HEK293 (cell line): ENCODE results near the gene CCM2.

Source experiments
- CTCF ChIA-PET: fragments of 350-600 bp; formaldehyde crosslinking; extraction: SDS; loops from one replicate; lab custom pipeline; 2021; ENCODE audit warnings: antibody characterized with exemption; lab: Yijun Ruan, JAX
- POLR2A ChIA-PET: fragments of 300-600 bp; formaldehyde crosslinking; extraction: SDS; loops from one replicate; lab custom pipeline; 2020; ENCODE audit warnings: antibody characterized with exemption, inconsistent platforms; lab: Yijun Ruan, JAX
- H3K27ac ChIP-seq: fragments of 200-500 bp; sonication (Bioruptor generic); 2 replicates; pipeline ENCODE4 v1.5.1; 2014; ENCODE audit warnings: low read depth, low read length, control low read depth, inconsistent platforms; ENCODE audit errors: extremely low read depth
- H3K36me3 ChIP-seq, 2 experiments: fragments of 200-500 bp in 1 of 2; sonication (Bioruptor generic) in 1 of 2; 1 replicate in 1 of 2; 2 replicates in 1 of 2; pipeline ENCODE4 v1.5.1; 2014 to 2017; ENCODE audit warnings: inconsistent platforms in 2 of 2, low read length in 2 of 2; ENCODE audit not compliant: control insufficient read depth in 2 of 2, insufficient read depth in 1 of 2
- H3K4me1 ChIP-seq: fragments of 200-500 bp; sonication (Bioruptor generic); 2 replicates; pipeline ENCODE4 v1.5.1; 2014; ENCODE audit warnings: mild to moderate bottlenecking, low read length, inconsistent platforms; ENCODE audit not compliant: control insufficient read depth, insufficient read depth
- H3K4me3 ChIP-seq: 2 replicates; pipeline ENCODE4 v1.5.1; 2011; ENCODE audit warnings: low read depth, mild to moderate bottlenecking, control low read depth, low read length, moderate library complexity
- H3K9me3 ChIP-seq: fragments of 200-500 bp; sonication (Bioruptor generic); 2 replicates; pipeline ENCODE4 v1.5.1; 2014; ENCODE audit warnings: low read depth, low read length, inconsistent platforms; ENCODE audit not compliant: control insufficient read depth, insufficient read depth
- BCL11A ChIP-seq: fragments of 450-650 bp; formaldehyde crosslinking; IDR thresholded peaks from 2 replicates; pipeline ENCODE4 v1.5.1; 2016; ENCODE audit warnings: low read depth, missing biosample characterization, missing genetic modification characterization
- GFI1B ChIP-seq: fragments of 450-650 bp; formaldehyde crosslinking; IDR thresholded peaks from 2 replicates; pipeline ENCODE4 v1.5.1; 2016; ENCODE audit warnings: missing biosample characterization, missing genetic modification characterization
- INSM2 ChIP-seq: fragments of 450-650 bp; formaldehyde crosslinking; IDR thresholded peaks from 2 replicates; pipeline ENCODE4 v1.5.1; 2016; ENCODE audit warnings: missing biosample characterization, missing genetic modification characterization
- KLF9 ChIP-seq: fragments of 450-650 bp; formaldehyde crosslinking; IDR thresholded peaks from 2 replicates; pipeline ENCODE4 v1.5.1; 2016; ENCODE audit warnings: missing biosample characterization, missing genetic modification characterization, low read depth
- MZF1 ChIP-seq: fragments of 450-650 bp; formaldehyde crosslinking; IDR thresholded peaks from 2 replicates; pipeline ENCODE4 v1.5.1; 2017; ENCODE audit warnings: missing biosample characterization, missing genetic modification characterization, borderline replicate concordance
- PRDM1 ChIP-seq: fragments of 450-650 bp; formaldehyde crosslinking; IDR thresholded peaks from 2 replicates; pipeline ENCODE4; 2016; ENCODE audit warnings: missing biosample characterization, missing genetic modification characterization
- ZBTB21 ChIP-seq: fragments of 450-650 bp; formaldehyde crosslinking; IDR thresholded peaks from 2 replicates; pipeline ENCODE4 v1.5.1; 2017; ENCODE audit warnings: missing biosample characterization, missing genetic modification characterization
- ZNF133 ChIP-seq: fragments of 450-650 bp; formaldehyde crosslinking; IDR thresholded peaks from 2 replicates; pipeline ENCODE4 v1.5.1; 2016; ENCODE audit warnings: missing biosample characterization, missing genetic modification characterization
- ZNF157 ChIP-seq: fragments of 450-650 bp; formaldehyde crosslinking; IDR thresholded peaks from 2 replicates; pipeline ENCODE4 v1.5.1; 2016; ENCODE audit warnings: missing biosample characterization, missing genetic modification characterization
- ZNF169 ChIP-seq: fragments of 450-650 bp; formaldehyde crosslinking; IDR thresholded peaks from 2 replicates; pipeline ENCODE4 v1.5.1; 2016; ENCODE audit warnings: missing biosample characterization, missing genetic modification characterization
- ZNF24 ChIP-seq: fragments of 450-650 bp; formaldehyde crosslinking; IDR thresholded peaks from 2 replicates; pipeline ENCODE4 v1.5.1; 2016; ENCODE audit warnings: missing biosample characterization, missing genetic modification characterization
- ZNF248 ChIP-seq: fragments of 450-650 bp; formaldehyde crosslinking; IDR thresholded peaks from 2 replicates; pipeline ENCODE4 v1.5.1; 2017; ENCODE audit warnings: missing biosample characterization, missing genetic modification characterization
- ZNF558 ChIP-seq: fragments of 450-650 bp; formaldehyde crosslinking; IDR thresholded peaks from 2 replicates; pipeline ENCODE4 v1.5.1; 2016; ENCODE audit warnings: missing biosample characterization, missing genetic modification characterization
- ZNF654 ChIP-seq: fragments of 450-650 bp; formaldehyde crosslinking; IDR thresholded peaks from 2 replicates; pipeline ENCODE4 v1.5.1; 2016; ENCODE audit warnings: low read depth, missing biosample characterization, missing genetic modification characterization
- ZNF670 ChIP-seq: fragments of 450-650 bp; formaldehyde crosslinking; IDR thresholded peaks from 2 replicates; pipeline ENCODE4 v1.5.1; 2016; ENCODE audit warnings: missing biosample characterization, missing genetic modification characterization, low read depth
- ZNF692 ChIP-seq: fragments of 450-650 bp; formaldehyde crosslinking; IDR thresholded peaks from 2 replicates; pipeline ENCODE4 v1.5.1; 2016; ENCODE audit warnings: missing biosample characterization, missing genetic modification characterization

The CCM2 gene

DNA sequence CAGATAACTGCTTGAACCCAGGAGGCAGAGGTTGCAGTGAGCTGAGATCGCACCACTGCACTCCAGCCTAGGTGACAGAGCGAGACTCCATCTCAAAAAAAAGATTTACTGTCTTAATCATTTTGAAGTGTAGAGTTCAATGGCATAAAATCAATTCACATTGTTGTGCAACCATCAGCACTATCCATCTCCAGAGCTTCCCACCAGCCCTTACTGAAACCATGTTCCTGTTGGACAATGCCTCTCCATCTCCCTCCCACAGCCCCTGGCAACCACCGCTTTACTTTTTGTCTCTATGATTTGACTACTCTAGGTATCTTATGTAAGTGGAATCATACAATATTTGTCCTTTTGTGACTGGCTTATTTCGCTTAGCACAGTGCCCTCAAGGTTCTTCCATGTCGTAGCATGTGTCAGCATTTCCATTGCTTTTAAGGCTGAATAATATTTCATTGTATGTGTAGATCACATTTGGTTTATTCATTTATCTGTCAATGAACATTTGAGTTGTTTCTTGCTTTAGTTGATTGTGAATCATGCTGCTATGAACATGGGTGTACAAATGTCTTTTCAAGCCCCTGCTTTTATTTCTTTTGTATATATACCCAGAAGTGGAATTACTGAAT is 55.7 kb downstream of the CCM2 start:
- Histone ChIP-seq H3K36me3 (peaks cover 0 to 3% of the 10 kb centered on the region in 2 experiments; a peak in 1 of 3 replicates), H3K27ac (no peak overlapping the region), H3K9me3 (no peaks in the 10 kb centered on the region)
- CTCF ChIA-PET = no interaction called here
- TF ChIP-seq KLF9 (tag by site-specific recombination) (no peak), MZF1 (tag by site-specific recombination) (no peak), ZNF558 (tag by site-specific recombination) (no peak), BCL11A (tag by site-specific recombination) (no peak), GFI1B (no peak), ZNF670 (tag by site-specific recombination) (no peak), ZNF157 (tag by site-specific recombination) (no peak)
- TF ChIP-seq, all 188 proteins: peak for 0
- POLR2A ChIA-PET = no interaction called here
- Histone ChIP-seq H3K4me1 (no peaks in the 10 kb centered on the region), H3K4me3 (no peak overlapping the region)

DNA sequence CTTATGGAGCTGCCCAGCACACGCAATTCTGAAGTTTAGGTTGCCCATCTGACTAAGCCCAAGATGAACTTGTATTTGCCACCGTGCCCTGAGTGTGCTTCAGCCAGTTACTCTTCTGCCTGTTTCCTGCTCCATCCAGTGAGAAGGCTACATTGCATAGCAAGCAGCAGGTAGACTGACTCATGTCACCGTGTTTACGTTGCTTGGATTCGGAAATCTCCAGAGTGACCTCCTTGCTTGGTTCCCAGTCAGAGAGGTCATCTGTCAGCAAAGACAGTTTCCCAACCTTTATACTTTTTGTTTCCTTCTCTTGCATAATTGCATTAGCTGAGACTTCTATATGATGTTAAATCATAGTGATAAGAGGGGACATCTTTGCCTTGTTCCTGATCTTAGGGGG is 57.9 kb downstream of the CCM2 start:
- Histone ChIP-seq H3K4me3 (no peak overlapping the region), H3K9me3 (no peaks in the 10 kb centered on the region), H3K27ac (no peak overlapping the region)
- TF ChIP-seq ZNF248 (tag by site-specific recombination) = no peak
- TF ChIP-seq PRDM1 (tag by site-specific recombination) = no peak
- no peak for TF ChIP-seq ZNF692 (tag by site-specific recombination)
- TF ChIP-seq ZNF24 (tag by site-specific recombination) = no peak
- TF ChIP-seq ZNF133 (tag by site-specific recombination) = 0 out of 2 replicates have a peak, but pooled peaks have one; percentile 33
- TF ChIP-seq ZNF169 (tag by site-specific recombination) = no peak
- TF ChIP-seq ZNF654 (tag by site-specific recombination) = no peak
- no peak for TF ChIP-seq ZBTB21 (tag by site-specific recombination)
- TF ChIP-seq, all 188 proteins: peak for 1
- H3K36me3 ChIP-seq = no peaks in the 10 kb centered on the region
- ChIA-PET CTCF (interaction anchor here (1.0 kb wide), 1 partner anchor 12 kb away, joined by 3 read pairs; no protein-coding TSS in a partner anchor), POLR2A (no interaction called here)
- H3K4me1 ChIP-seq = no peaks in the 10 kb centered on the region

DNA sequence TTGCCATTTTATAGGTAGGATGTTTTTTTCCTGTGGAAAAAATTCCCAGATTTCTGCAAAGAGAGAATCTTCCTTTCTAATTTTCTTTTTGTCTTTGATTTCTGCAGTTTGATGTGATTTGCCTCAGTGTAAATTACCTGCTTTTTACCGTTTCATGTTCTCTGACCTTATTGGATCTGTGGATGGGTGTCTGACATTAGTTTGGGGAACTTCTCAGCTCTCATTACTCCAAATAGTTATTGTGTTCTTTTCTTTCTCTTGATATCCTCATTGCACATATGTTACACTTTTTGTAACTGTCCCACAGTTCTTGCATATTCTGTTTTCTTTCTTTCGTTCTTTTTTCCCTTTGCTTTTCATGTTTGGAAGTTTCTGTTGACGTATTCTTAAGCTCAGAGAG is 60.3 kb downstream of the CCM2 start:
- peaks cover 0 to 18% of the 10 kb centered on the region in 2 experiments; a peak in 1 of 3 replicates for H3K36me3 ChIP-seq
- ChIA-PET CTCF (interaction anchor here (0.6 kb wide), 2 partner anchors 29 to 573 kb away, joined by 3 read pairs; no protein-coding TSS in a partner anchor), POLR2A (no interaction called here)
- no peaks in the 10 kb centered on the region for H3K9me3 ChIP-seq
- H3K4me1 ChIP-seq = no peaks in the 10 kb centered on the region
- no peak for TF ChIP-seq INSM2 (tag by site-specific recombination)
- TF ChIP-seq ZNF558 (tag by site-specific recombination) = peak; percentile 96
- no peak overlapping the region for H3K4me3 ChIP-seq
- H3K27ac ChIP-seq = no peak overlapping the region
